Measurements from ENCODE around the gene CDH23.

- no peak for TF ChIP-seq ZSCAN20 (CRISPR knock-in tag; IDR thresholded peaks at IDR 0.05)
- no peak for TF ChIP-seq RAD21 (conservative IDR thresholded peaks at IDR 0.05 in 1 of 2, IDR thresholded peaks at IDR 0.05 in 1 of 2)
- no peak for TF ChIP-seq POLR2A (IDR thresholded peaks at IDR 0.05; ENCODE audit: low read length)
- TF ChIP-seq CTCF (IDR thresholded peaks at IDR 0.05), result no peak
Observed at GRCh38 chr10:71502190-71502589, 105.5 kb downstream of the CDH23 start.

All from A549 (cell line).